Effector CD4-positive, alpha-beta T cell (primary cell): Measurements from ENCODE around the gene RAB8A.
"Not testable (repeated sequence)": the region's sequence is repeated elsewhere in the genome, so short reads cannot be mapped to it uniquely, and the experiment has no call there.

Experiments
- DNase-seq: peaks from one replicate; pipeline ENCODE4 v3.0.0-alpha.2; 2020

RAB8A gene

GRCh38 chr19:16113727-16114126 is 2.0 kb downstream of the RAB8A start:
- DNase-seq: no peak

DNA sequence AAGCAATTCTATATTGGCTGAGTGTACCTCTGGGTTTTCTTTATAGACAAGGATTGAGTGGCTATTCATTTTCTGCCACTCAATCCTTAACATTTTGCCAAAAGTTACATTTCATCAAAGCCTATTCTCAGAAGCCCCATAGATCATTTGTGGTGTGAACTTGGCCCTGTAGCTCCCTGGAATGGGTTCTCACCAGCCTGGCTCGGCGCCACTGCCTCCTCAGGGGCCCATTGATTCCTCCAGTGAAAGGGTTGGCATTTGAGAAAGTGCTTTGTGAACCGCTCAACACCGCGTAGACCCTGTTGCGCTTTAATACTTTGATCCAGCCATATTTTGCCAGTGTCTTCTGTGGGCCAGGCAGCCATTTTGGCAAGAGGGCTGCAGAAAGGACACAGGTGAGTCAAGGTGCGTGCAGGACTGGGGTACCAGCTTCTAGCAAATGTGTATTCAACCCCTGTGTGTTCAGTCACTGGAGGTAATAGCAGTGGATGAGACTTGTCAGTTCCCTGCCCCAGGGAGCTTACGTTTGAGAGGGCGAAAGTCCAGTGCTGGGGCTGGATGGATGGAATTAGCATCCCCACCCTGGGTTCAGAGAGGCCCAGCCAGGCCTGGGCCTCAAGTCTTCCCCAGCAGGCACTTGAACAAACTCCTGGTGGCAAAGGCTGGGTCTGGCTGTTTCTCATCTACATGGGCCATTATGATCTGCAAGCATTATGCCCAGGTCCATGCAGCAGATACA is 3.8 kb downstream of the RAB8A start:
- no peak for DNase-seq

DNA sequence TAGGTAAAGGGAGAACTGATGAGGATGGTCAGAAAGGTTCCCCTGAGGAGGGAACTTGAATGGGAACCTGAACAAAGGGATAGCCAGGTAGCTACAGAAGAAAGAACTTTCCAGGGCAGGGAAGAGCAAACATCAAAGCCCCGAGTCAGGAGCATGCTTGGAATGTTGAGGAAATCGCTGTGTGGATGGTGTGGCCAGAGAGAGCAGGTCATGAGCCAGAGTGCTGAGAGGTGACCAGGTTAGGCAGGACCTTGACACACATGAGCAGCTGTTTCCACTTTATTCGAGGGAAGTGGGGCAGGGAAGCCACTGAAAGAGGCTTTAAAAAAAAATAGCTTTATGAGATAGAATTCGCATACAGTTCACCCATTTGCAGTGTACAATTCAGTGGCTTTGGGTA is 4.4 kb downstream of the RAB8A start:
- DNase-seq: no peak

GRCh38 chr19:16117594-16118033 is 5.9 kb downstream of the RAB8A start:
- DNase-seq: no peak

GRCh38 chr19:16118489-16119033 is 6.9 kb downstream of the RAB8A start:
- DNase-seq: no peak

DNA sequence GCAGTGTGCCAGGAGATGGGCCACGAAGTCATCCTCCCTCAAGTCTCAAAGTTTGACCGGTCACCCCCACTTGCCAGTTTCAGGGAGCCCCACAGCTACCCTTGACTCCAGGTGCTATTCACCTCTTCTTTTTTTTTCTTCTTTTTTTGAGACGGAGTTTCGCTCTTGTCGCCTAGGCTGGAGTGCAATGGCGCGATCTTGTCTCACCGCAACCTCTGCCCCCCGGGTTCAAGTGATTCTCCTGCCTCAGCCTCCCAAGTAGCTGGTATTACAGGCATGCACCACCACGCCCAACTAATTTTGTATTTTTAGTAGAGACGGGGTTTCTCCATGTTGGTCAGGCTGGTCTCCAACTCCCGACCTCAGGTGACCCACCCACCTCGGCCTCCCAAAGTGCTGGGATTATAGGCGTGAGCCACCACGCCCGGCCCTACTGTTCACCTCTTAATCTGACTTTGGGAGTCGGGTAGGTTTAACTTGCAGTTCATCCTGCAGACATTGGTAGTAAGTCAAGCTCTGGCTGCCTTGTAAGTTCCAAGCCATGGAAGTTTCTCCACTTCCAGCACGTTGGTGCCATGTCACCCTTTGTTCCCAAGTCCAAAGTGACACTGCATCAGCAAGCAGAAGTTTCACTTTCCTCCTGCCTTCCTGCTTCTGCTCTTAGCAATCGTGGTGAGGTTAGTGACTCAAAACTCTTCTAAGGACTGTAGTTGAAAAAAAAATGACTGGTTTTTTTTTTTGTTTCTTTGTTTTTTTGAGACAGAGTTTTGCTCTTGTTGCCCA is 7.6 kb downstream of the RAB8A start:
- not testable (repeated sequence) for DNase-seq

DNA sequence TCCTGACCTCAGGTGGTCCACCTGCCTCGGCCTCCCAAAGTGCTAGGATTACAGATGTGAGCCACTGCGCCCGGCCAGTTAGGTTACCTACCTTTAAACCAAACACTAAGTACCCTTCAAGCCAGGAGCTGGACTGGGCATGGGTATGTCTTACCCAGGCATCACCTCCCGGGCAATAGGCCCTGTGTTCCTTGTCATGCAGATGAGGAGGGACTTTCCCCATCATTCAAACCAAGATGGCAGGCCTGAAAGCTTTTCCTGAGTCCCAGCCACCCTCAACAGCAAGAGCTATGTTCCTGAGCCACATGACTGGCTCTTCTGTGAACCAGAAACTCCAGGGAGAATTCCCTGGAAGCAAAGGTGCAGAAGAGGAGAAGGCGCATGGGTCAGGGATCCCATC is 9.5 kb downstream of the RAB8A start:
- no peak for DNase-seq

DNA sequence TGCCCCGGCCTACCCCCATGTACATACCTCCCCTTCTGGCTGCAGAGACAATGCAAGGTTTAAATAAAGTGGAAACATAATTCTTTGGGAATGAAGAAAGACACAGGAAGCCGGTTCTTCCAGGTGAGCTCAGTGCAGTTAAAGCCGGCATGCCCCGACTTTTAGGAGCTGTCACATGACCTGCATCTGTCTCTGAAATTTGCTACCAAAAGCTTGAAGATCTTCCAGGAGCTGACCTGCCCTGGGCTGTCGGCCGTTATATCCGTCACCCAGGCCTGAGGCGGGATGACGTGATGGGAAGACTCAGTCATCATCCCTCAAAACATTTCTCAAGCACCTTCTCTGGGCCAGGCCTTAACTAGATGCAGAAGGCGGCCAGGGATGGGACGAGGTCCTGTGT is 10.3 kb downstream of the RAB8A start:
- no peak for DNase-seq

- DNase-seq: no peak
These were observed 13.3 kb downstream of the RAB8A start for GRCh38 chr19:16124953-16125352.

DNA sequence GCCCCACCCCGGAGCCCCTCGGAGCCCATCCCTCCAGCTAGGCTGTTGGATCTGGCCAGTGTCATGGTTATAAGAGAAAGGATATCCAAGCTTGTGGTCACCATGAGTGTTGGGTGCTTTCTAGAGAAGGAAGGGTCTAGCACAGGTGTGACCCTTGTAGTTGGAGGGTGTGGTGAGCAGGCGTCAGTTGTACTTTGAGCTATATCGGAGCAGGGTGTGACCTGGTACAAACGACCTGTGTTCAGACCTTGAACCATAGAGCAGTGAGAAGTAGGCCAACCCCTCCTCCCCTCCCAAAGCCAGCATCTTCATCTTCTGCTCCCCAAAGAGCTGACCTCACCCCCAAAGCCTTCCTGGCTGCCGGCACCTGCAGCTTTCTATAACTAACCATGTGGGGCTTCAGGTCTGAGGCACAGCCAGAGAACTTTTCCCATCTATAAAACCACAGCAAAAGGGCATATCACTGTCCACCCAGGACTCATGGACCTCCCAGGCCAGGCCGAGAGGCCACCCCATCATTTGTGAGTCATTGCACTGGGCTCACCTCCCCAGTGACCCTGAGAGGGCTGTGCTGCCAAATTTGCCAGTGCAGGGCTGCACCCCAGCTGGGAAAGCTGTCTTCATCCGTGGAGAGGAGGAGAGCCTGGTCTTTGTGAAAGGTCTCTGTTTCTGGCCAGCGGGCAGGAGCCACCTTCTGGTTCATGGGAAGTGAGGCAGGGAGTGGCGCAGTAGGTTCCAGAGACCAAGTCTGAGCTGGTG is 14.2 kb downstream of the RAB8A start:
- DNase-seq: no peak

DNA sequence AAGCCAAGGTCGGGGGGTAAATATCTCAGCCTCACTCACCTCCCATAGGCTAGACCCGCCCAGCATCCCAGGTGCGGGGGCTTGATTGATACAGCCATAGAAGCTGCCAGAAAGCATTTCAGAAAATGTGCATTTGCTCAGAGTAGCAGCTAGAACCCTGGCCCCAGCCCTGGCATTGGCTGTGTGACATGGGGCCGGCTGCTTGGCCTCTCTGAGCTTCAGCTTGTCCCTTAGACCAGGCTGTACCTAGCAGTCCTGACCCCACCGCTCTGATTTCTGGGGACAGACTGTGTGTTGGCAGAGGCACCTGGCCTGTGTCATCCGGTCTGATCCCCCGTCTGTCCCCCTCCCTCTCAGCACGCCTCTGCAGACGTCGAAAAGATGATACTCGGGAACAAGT is 15.4 kb downstream of the RAB8A start:
- no peak for DNase-seq

DNA sequence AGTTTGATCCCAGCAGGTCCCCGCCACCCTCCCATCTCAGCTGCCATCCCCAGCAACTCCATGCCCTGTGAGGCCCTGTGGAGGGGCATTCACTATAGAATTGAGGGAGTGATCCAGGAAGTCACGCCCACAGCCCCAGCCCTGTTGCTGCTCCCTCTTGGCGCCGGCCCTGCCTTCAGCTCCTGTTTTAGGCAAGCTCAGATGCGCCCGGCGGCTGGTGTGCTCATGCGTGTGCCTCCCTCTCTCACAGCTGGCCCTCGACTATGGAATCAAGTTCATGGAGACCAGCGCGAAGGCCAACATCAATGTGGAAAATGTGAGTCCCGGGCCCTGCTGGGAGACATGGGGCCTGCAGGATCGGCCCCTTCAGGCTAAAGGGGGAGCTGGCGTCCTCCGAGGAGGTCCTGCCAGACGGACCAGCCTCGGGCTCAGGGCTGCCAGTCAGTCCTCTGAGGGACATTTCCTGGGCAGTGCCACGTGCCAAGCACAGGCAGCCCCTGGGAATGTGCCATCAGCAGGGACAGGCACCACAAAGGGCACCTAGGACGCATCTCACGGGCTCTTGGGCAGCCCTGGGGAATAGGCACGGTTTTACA is 16.2 kb downstream of the RAB8A start:
- no peak for DNase-seq

DNA sequence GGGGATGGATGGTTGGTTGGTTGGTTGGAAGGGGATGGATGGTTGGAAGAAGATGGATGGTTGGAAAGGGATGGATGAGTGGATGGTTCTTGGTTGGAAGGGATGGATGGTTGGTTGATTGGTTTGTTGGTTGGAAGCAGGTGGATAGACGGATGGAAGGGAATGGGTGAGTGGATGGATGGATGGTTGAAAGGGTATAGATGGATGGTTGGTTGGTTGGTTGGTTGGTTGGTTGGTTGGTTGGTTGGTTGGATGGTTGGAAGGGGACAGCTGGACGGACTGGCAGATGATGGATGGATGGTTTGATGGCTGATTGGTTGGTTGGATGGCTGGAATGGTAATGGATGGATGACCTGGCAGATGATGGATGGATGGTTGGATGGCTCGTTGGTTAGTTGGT is 20.0 kb downstream of the RAB8A start:
- no peak for DNase-seq

DNA sequence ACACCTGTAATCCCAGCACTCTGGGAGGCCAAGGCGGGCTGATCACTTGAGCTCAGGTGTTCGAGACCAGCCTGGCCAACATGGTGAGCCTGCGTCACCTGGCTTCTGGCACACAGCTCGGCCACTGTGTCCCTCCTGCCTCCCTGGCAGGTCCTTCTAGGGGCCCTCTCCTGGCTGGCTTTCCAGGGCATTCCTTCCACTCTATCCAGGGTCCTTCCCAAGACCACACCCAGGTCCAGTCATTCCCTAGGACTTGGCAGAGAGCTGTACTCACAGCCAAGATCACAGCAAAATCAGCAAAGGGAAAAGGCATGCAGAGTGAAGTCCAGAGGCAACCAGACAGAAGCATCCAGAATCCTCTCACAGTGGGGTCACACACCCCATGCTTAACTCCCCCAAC is 22.1 kb downstream of the RAB8A start:
- no peak for DNase-seq

GRCh38 chr19:16134510-16134909 is 22.8 kb downstream of the RAB8A start:
- no peak for DNase-seq

DNA sequence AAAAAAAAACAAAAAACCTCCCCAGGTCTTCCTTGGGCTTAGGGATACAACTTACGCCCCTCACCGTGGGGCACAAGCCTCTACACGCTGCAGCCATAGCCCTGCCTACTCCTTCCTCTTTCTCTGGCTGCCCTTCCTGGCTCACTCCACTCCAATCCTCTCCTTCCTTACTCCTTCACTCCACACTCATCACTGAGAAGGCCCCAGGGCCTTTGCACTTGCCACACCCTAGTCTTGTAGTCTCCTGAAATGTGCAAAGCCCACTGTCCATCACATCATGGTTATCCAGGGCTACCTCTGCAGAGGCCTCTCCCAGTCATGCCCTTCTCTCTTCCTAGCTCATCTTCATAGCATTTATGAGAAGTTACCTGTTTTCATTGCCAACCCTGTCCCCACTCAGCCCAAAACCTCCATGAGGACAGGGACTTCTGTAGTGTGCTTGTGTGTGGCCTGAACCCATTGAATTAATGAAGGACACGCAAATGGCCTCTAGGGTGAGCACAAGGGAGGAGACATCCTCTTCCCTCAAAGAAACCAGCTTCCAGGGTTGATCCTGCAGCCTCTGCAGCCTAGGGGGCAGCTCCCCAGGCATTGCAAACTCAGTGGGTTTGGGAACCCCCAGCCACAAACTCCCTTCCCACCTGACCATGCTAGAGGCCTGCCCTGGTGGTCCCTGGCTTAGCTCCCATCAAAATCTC is 23.9 kb downstream of the RAB8A start:
- DNase-seq: no peak

GRCh38 chr19:16136185-16136999 is 24.7 kb downstream of the RAB8A start:
- DNase-seq: no peak

DNA sequence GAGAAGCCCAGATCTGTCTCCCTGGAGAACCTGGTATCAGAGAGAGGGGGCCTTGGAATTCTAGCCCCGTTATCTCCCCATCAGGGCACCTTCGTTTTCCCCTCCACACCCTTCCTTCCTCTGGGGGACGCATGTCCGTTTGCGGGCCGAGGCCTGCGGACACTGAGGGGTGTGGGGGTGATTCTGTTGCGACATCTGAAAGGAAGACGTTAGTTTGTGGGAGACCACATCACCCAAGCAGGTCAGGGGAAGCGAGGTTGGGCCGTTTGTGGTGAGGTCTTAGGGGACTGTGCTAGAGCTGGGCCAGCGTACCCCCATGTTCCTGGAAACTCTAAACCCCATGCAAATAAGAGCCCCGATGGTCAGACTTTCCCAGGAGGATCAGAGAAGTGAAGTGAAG is 28.1 kb downstream of the RAB8A start:
- no peak for DNase-seq

- DNase-seq: no peak
These were observed 29.4 kb downstream of the RAB8A start for GRCh38 chr19:16141043-16141442.

DNA sequence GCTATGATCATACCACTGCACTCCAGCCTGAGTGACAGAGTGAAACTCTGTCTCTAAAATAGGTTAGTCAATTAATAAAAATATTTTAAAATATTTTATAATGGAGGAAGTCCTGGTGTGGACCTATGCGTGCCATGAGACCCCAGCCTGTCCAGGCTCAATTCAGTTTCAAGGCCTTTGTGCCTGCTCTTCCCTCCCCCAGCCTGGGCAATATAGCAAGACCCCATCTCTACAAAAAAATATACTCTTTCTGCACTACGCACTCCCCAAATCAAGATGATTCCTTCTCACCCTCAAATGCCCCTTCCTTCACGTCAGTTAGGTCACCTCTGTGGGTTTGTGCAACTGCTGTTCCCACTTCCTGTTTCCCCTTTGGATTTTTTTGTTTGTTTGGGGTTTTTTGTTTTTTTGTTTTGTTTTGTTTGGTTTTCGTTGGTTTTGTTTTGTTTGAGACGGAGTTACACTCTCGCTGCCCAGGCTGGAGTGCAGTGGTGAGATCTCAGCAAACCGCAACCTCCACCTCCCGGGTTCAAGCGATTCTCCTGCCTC is 30.4 kb downstream of the RAB8A start:
- DNase-seq: no peak
